Uterus (tissue), 2 donors: ENCODE measurements around the gene CSTB.

Source experiments
- CTCF ChIP-seq, 4 experiments: fragments of 200-600 bp in 2 of 4; fragments of 450-650 bp in 2 of 4; sonication (generic) in 2 of 4; IDR thresholded peaks; one replicate each; pipeline ENCODE4 v1.5.1; 2016 to 2019; ENCODE audit warnings: antibody characterized with exemption in 4 of 4, mild to moderate bottlenecking in 2 of 4, moderate library complexity in 1 of 4
- POLR2A ChIP-seq, 2 donors: fragments of 450-650 bp; IDR thresholded peaks; one replicate each; pipeline ENCODE4 v1.6.1; 2016; ENCODE audit warnings: antibody characterized with exemption in 2 of 2, mild to moderate bottlenecking in 1 of 2, moderate library complexity in 1 of 2

DNA sequence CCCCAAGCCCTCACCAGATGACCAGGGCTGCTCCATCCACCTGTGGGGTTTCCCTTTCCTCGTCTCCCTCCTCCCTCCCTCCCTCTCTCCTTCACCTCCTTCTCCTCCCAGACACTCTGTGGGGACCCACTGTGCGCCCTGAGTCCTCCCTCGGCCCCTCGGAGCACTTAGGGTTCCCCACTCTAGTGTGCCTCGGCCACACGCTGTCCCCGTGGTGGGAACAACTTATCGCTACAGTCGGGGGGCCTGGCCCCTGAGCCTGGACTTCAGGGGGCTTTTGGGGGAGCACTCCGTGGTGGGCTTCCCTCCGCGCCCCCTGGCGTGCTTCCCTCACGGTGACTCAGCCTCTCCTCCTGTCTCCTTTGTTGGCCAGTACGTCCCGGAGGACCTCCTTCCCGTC lies 27.5 kb downstream of the CSTB start:
- TF ChIP-seq CTCF (IDR thresholded peaks at IDR 0.05) (no peak), POLR2A (IDR thresholded peaks at IDR 0.05) (no peak)
